ENCODE results near the gene MT1E. TPM values are rescaled to one million over a fixed set of nuclear protein-coding genes. Genes with fewer than 3 reads are reported as not detected.
A peak's percentile ranks its signal among the peaks of the same experiment; 100 is the strongest.

The MT1E gene
- total RNA-seq, 2 donors from 2014 or later = 5.5 TPM; not detected in 1

DNA sequence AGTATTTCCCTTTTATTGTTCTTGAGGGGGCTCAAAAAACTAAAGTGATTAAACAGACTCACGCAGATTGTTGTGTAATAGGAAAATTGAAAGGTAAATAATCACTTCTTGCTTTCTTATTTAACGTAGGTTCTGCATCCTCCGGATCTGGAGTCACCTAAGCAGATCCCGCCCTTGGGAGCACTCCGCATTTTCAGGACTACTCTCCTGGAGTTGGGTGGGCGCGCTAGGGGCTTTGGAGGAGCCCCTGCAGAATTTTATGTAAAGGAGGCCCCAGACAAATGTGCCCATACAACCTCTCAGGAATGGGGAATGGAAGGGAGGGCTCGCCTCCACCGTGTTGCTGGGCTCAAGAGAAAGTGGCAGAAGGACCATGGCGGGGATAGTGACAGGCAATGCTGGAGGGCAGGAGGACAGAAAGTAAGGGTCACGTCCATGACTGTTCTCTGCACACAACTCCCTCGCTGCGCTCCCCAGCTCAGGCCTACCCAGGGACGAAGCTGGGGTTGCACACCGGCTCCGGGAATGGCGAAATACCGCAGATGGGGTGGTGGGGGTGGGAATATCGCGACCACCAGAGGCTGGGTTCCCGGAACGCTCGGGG, 8.9 kb upstream of the MT1E start:
- H3K27me3 Mint-ChIP-seq (ENCODE audit: insufficient read depth) = peaks cover 81% of the 10 kb centered on the region
- H3K4me1 Mint-ChIP-seq = peaks cover 16% of the 10 kb centered on the region
- DNase-seq = no peak
- H3K36me3 Mint-ChIP-seq (ENCODE audit: low read depth) = no peaks in the 10 kb centered on the region
- H3K9me3 Mint-ChIP-seq = no peaks in the 10 kb centered on the region
- peaks cover 70% of the 10 kb centered on the region for H3K27me3 ChIP-seq (ENCODE audit: control insufficient read depth, insufficient read depth, low read length, poor library complexity, severe bottlenecking)
- peak overlapping the region; percentile 63 for H3K4me3 Mint-ChIP-seq
- no peak overlapping the region for H3K27ac Mint-ChIP-seq
- WGBS, 2 experiments (ENCODE audit: insufficient coverage in 1 of 2, insufficient read length in 1 of 2) = 39 to 46% methylated on average over 20 to 23 of the region's 23 CpGs
- peak overlapping the region; percentile 59 for H3K4me3 ChIP-seq (ENCODE audit: low read length)
- no peak overlapping the region for H3K27ac ChIP-seq (ENCODE audit: low read depth, low read length)
- H3K4me1 ChIP-seq (ENCODE audit: control insufficient read depth, insufficient read depth, low read length) = no peaks in the 10 kb centered on the region
- H3K9me3 ChIP-seq (ENCODE audit: control insufficient read depth, low read length) = no peaks in the 10 kb centered on the region
- H3K9ac ChIP-seq (ENCODE audit: extremely low read depth, low read length, poor library complexity, severe bottlenecking) = no peak overlapping the region
- no peaks in the 10 kb centered on the region for H3K36me3 ChIP-seq (ENCODE audit: control insufficient read depth, insufficient read depth, low read length)
- TF ChIP-seq, protein P1, sequence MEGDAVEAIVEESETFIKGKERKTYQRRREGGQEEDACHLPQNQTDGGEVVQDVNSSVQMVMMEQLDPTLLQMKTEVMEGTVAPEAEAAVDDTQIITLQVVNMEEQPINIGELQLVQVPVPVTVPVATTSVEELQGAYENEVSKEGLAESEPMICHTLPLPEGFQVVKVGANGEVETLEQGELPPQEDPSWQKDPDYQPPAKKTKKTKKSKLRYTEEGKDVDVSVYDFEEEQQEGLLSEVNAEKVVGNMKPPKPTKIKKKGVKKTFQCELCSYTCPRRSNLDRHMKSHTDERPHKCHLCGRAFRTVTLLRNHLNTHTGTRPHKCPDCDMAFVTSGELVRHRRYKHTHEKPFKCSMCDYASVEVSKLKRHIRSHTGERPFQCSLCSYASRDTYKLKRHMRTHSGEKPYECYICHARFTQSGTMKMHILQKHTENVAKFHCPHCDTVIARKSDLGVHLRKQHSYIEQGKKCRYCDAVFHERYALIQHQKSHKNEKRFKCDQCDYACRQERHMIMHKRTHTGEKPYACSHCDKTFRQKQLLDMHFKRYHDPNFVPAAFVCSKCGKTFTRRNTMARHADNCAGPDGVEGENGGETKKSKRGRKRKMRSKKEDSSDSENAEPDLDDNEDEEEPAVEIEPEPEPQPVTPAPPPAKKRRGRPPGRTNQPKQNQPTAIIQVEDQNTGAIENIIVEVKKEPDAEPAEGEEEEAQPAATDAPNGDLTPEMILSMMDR (conservative IDR thresholded peaks at IDR 0.05) = no peak

DNA sequence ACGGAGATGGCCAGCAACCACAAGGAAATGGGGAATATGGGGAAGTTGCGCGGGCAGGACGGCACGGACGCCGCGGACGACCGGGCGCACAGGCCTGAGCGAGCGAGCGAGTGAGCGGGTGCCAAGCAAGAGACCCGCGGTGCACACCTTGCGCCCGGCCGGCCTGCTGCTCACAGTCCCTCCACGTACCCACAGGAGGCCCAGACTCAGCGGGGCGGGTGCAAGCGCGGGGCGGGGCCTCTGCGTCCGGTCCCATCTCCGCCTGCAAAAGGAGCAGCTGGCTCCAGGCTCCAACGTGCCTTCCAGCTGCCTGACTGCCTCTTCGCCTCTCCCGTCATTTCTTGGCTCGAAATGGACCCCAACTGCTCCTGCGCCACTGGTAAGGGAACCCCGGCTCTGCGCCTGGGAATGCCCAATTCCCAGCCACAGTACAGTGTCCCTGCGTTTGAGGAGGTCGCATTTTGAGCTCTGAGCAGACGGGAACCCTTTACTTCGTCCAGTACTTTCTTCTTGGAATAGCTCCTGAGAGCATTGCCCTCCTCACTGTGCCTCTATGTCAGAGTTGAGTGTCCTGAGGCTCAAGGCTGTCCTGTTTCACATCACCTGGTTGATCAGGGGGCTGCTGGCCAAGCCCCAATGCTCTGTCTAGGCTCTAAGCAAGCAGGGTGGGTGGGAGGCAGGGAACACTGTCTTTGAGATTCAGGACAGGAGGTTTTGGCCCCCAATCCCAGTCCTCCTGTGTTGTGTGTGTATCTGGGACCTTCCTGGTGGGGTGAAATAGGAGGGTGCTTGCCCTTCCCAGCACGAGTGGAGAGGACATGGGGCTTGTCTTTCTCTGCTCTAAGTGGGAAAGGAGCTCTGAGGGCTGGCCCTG, 8.1 kb upstream of the MT1E start:
- Mint-ChIP-seq H3K4me3 (peak overlapping the region; percentile 63), H3K9me3 (no peaks in the 10 kb centered on the region), H3K27ac (no peak overlapping the region), H3K36me3 (ENCODE audit: low read depth) (no peaks in the 10 kb centered on the region), H3K4me1 (peaks cover 22% of the 10 kb centered on the region), H3K27me3 (ENCODE audit: insufficient read depth) (peaks cover 82% of the 10 kb centered on the region)
- Histone ChIP-seq H3K9ac (ENCODE audit: extremely low read depth, low read length, poor library complexity, severe bottlenecking) (no peak overlapping the region), H3K36me3 (ENCODE audit: control insufficient read depth, insufficient read depth, low read length) (no peaks in the 10 kb centered on the region), H3K4me3 (ENCODE audit: low read length) (peak overlapping the region; percentile 59), H3K4me1 (ENCODE audit: control insufficient read depth, insufficient read depth, low read length) (no peaks in the 10 kb centered on the region), H3K27me3 (ENCODE audit: control insufficient read depth, insufficient read depth, low read length, poor library complexity, severe bottlenecking) (peaks cover 70% of the 10 kb centered on the region), H3K27ac (ENCODE audit: low read depth, low read length) (no peak overlapping the region), H3K9me3 (ENCODE audit: control insufficient read depth, low read length) (no peaks in the 10 kb centered on the region)
- TF ChIP-seq, protein P1 (conservative IDR thresholded peaks at IDR 0.05) = no peak
- WGBS, 2 experiments (ENCODE audit: insufficient coverage in 1 of 2, insufficient read length in 1 of 2) = 12 to 14% methylated on average over 20 to 40 of the region's 41 CpGs
- peak; percentile 85 for DNase-seq

DNA sequence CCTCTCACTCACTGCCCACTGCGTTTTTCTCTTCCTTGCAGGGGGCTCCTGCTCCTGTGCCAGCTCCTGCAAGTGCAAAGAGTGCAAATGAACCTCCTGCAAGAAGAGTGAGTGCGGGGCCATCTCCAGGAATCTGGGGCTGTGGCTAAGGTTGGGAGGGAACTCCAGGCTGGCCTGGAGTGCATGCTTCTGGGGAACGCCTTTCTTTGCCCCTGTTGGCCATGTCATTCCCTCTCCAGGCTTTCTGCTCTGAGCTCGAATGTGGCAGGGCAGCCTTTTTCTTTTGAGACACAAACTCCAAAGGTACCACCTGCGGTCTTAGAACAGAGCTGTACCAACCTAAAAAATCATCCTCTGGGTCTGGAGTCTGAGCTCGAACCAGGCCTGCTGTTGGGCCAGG, 7.4 kb upstream of the MT1E start:
- Mint-ChIP-seq H3K9me3 (no peaks in the 10 kb centered on the region), H3K36me3 (ENCODE audit: low read depth) (no peaks in the 10 kb centered on the region), H3K27ac (no peak overlapping the region), H3K27me3 (ENCODE audit: insufficient read depth) (peaks cover 86% of the 10 kb centered on the region), H3K4me3 (peak overlapping the region; percentile 63), H3K4me1 (peaks cover 22% of the 10 kb centered on the region)
- TF ChIP-seq, protein P1 (conservative IDR thresholded peaks at IDR 0.05) = no peak
- Histone ChIP-seq H3K9ac (ENCODE audit: extremely low read depth, low read length, poor library complexity, severe bottlenecking) (no peak overlapping the region), H3K4me3 (ENCODE audit: low read length) (no peak overlapping the region), H3K27ac (ENCODE audit: low read depth, low read length) (no peak overlapping the region), H3K9me3 (ENCODE audit: control insufficient read depth, low read length) (peaks cover 5% of the 10 kb centered on the region), H3K36me3 (ENCODE audit: control insufficient read depth, insufficient read depth, low read length) (no peaks in the 10 kb centered on the region), H3K4me1 (ENCODE audit: control insufficient read depth, insufficient read depth, low read length) (no peaks in the 10 kb centered on the region), H3K27me3 (ENCODE audit: control insufficient read depth, insufficient read depth, low read length, poor library complexity, severe bottlenecking) (peaks cover 70% of the 10 kb centered on the region)
- WGBS, 2 experiments (ENCODE audit: insufficient coverage in 1 of 2, insufficient read length in 1 of 2) = 48 to 52% methylated on average over 6 of the region's 6 CpGs
- peak; percentile 53 for DNase-seq
